ENCODE data around the gene CCDC82.

Gene CCDC82

DNA sequence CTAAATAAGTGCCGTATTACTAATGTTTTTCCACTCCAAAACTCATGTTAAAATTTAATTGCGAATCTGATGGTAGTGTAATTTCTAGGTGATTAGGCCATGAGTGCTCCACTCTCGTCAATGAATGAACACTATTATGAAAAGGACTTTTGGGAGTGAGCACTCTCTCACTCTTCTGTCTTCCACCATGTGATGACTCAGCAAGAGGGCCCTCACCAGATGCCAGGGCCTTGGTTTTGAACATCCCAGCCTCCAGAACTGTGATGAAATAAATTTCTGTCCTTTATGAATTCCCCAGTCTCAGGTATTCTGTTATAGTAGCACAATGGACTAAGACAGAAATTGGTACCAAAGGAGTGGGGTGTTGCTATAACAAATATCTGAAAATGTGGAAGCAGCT is 8.2 kb upstream of the CCDC82 start:
- H2BK120ac ChIP-seq (ENCODE audit: low read depth, low read length) = no peak overlapping the region
- no peak overlapping the region for H3K18ac ChIP-seq (ENCODE audit: low read length)
- no peak overlapping the region for H3K4me3 ChIP-seq (ENCODE audit: low read length in 2 of 2)
- H2BK12ac ChIP-seq (ENCODE audit: low read length) = no peak overlapping the region
- H2AK5ac ChIP-seq (ENCODE audit: low read depth, low read length) = no peak overlapping the region
- H3K27me3 ChIP-seq (ENCODE audit: control insufficient read depth in 3 of 3, insufficient read depth in 3 of 3, low read depth in 1 of 3, low read length in 3 of 3) = no peaks in the 10 kb centered on the region
- no peak overlapping the region for H3K27ac ChIP-seq (replicated peaks; ENCODE audit: low read length)
- WGBS, 2 donors (ENCODE audit: extremely low coverage in 2 of 2, insufficient read length in 2 of 2, insufficient replicate concordance in 1 of 2) = no CpG with 5 or more reads among the region's 3 CpGs
- H4K8ac ChIP-seq (ENCODE audit: low read depth, low read length) = no peak overlapping the region
- no peaks in the 10 kb centered on the region for H3K4me1 ChIP-seq (ENCODE audit: control insufficient read depth in 2 of 2, insufficient read depth in 1 of 2, low read depth in 1 of 2, low read length in 2 of 2)
- no peak overlapping the region for H2BK15ac ChIP-seq (ENCODE audit: low read length)
- no peak overlapping the region for H3K4me2 ChIP-seq (ENCODE audit: insufficient read depth, low read length, poor library complexity, severe bottlenecking)
- DNase-seq (ENCODE audit: low spot score) = no peak
- no peak overlapping the region for H3K9ac ChIP-seq (ENCODE audit: low read depth, low read length, poor library complexity)
- no peaks in the 10 kb centered on the region for H3K36me3 ChIP-seq (replicated peaks in 1 of 2; ENCODE audit: control insufficient read depth in 2 of 2, insufficient read depth in 2 of 2, low read length in 2 of 2)
- no peak overlapping the region for H3K4ac ChIP-seq (ENCODE audit: low read length)
- no peak overlapping the region for H2BK5ac ChIP-seq (ENCODE audit: low read length)
- no peaks in the 10 kb centered on the region for H3K79me1 ChIP-seq (ENCODE audit: low read depth, low read length)
- H3K23ac ChIP-seq (ENCODE audit: low read depth, low read length, poor library complexity) = no peak overlapping the region
- no peak overlapping the region for H3K14ac ChIP-seq (ENCODE audit: low read length)
- H4K91ac ChIP-seq (ENCODE audit: low read depth, low read length, poor library complexity) = no peak overlapping the region
- no peak overlapping the region for H2AFZ ChIP-seq (ENCODE audit: low read length)
- H3K9me3 ChIP-seq (replicated peaks in 1 of 2; ENCODE audit: control insufficient read depth in 2 of 2, insufficient read depth in 1 of 2, low read depth in 1 of 2, low read length in 2 of 2) = peaks cover 0 to 13% of the 10 kb centered on the region in 2 donors

DNA sequence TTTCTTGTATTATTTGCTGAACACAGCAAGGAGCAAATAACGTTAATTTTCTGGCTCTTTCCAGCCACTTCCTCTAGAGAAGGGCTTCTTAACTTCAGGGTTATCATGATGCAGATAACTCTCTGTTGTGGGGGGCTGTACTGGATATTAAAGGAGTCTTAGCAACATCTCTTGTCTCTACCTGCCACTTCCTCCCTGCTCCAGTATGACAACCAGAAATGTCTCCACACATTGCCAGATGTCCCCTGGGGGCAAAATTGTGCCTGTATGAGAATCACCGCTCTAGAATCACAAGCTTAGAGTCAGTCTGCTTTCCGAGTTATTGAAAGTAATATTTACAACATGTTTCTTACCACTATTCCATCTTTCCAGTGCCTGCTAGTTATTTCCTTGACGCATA is 6.9 kb upstream of the CCDC82 start:
- no peak overlapping the region for H4K91ac ChIP-seq (ENCODE audit: low read depth, low read length, poor library complexity)
- no peak overlapping the region for H3K18ac ChIP-seq (ENCODE audit: low read length)
- peaks cover 0 to 25% of the 10 kb centered on the region in 2 donors for H3K9me3 ChIP-seq (replicated peaks in 1 of 2; ENCODE audit: control insufficient read depth in 2 of 2, insufficient read depth in 1 of 2, low read depth in 1 of 2, low read length in 2 of 2)
- no peak overlapping the region for H3K4me3 ChIP-seq (ENCODE audit: low read length in 2 of 2)
- no peak overlapping the region for H2BK120ac ChIP-seq (ENCODE audit: low read depth, low read length)
- H3K9ac ChIP-seq (ENCODE audit: low read depth, low read length, poor library complexity) = no peak overlapping the region
- H3K27me3 ChIP-seq (ENCODE audit: control insufficient read depth in 3 of 3, insufficient read depth in 3 of 3, low read depth in 1 of 3, low read length in 3 of 3) = no peaks in the 10 kb centered on the region
- WGBS, 2 donors (ENCODE audit: extremely low coverage in 2 of 2, insufficient read length in 2 of 2, insufficient replicate concordance in 1 of 2) = no CpG with 5 or more reads among the region's 4 CpGs
- H2BK15ac ChIP-seq (ENCODE audit: low read length) = no peak overlapping the region
- H3K4me2 ChIP-seq (ENCODE audit: insufficient read depth, low read length, poor library complexity, severe bottlenecking) = no peak overlapping the region
- H3K4ac ChIP-seq (ENCODE audit: low read length) = no peak overlapping the region
- H3K4me1 ChIP-seq (ENCODE audit: control insufficient read depth in 2 of 2, insufficient read depth in 1 of 2, low read depth in 1 of 2, low read length in 2 of 2) = no peaks in the 10 kb centered on the region
- DNase-seq (ENCODE audit: low spot score) = no peak
- H3K79me1 ChIP-seq (ENCODE audit: low read depth, low read length) = no peaks in the 10 kb centered on the region
- no peak overlapping the region for H2BK5ac ChIP-seq (ENCODE audit: low read length)
- no peak overlapping the region for H3K14ac ChIP-seq (ENCODE audit: low read length)
- no peak overlapping the region for H2AFZ ChIP-seq (ENCODE audit: low read length)
- peaks cover 0 to 8% of the 10 kb centered on the region in 2 donors for H3K36me3 ChIP-seq (replicated peaks in 1 of 2; ENCODE audit: control insufficient read depth in 2 of 2, insufficient read depth in 2 of 2, low read length in 2 of 2)
- no peak overlapping the region for H4K8ac ChIP-seq (ENCODE audit: low read depth, low read length)
- H2AK5ac ChIP-seq (ENCODE audit: low read depth, low read length) = no peak overlapping the region
- no peak overlapping the region for H3K23ac ChIP-seq (ENCODE audit: low read depth, low read length, poor library complexity)
- H3K27ac ChIP-seq (replicated peaks; ENCODE audit: low read length) = no peak overlapping the region
- no peak overlapping the region for H2BK12ac ChIP-seq (ENCODE audit: low read length)

DNA sequence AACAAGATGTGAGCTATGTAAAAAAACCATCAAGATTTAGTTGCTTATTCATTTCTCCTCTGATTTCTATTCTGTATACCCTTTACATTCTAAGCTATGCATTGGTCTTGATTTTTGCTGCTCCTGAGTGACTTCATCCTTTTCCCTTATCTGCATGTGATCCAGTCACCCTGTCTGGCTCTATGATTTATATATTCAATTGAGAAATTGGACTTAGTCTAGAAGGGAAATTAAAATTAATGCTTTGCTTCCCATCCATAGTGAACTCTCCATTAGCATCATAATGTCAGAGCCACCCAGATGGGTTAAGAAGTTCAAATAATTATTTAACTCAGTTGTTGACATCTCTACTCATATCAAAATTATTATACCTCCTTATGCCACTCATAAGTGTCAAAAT is 5.1 kb upstream of the CCDC82 start:
- Histone ChIP-seq H3K23ac (ENCODE audit: low read depth, low read length, poor library complexity) (no peak overlapping the region), H2AK5ac (ENCODE audit: low read depth, low read length) (no peak overlapping the region), H3K4me2 (ENCODE audit: insufficient read depth, low read length, poor library complexity, severe bottlenecking) (no peak overlapping the region), H3K18ac (ENCODE audit: low read length) (no peak overlapping the region), H3K9ac (ENCODE audit: low read depth, low read length, poor library complexity) (no peak overlapping the region), H3K27me3 (ENCODE audit: control insufficient read depth in 3 of 3, insufficient read depth in 3 of 3, low read depth in 1 of 3, low read length in 3 of 3) (no peaks in the 10 kb centered on the region), H2BK15ac (ENCODE audit: low read length) (no peak overlapping the region), H3K14ac (ENCODE audit: low read length) (no peak overlapping the region), H2BK120ac (ENCODE audit: low read depth, low read length) (no peak overlapping the region), H2BK12ac (ENCODE audit: low read length) (no peak overlapping the region), H3K79me1 (ENCODE audit: low read depth, low read length) (no peaks in the 10 kb centered on the region), H3K9me3 (replicated peaks in 1 of 2; ENCODE audit: control insufficient read depth in 2 of 2, insufficient read depth in 1 of 2, low read depth in 1 of 2, low read length in 2 of 2) (peaks cover 6 to 34% of the 10 kb centered on the region in 2 donors), H3K27ac (replicated peaks; ENCODE audit: low read length) (no peak overlapping the region), H4K8ac (ENCODE audit: low read depth, low read length) (no peak overlapping the region), H2BK5ac (ENCODE audit: low read length) (no peak overlapping the region), H3K4me3 (ENCODE audit: low read length in 2 of 2) (no peak overlapping the region), H3K4ac (ENCODE audit: low read length) (no peak overlapping the region), H2AFZ (ENCODE audit: low read length) (no peak overlapping the region), H3K36me3 (replicated peaks in 1 of 2; ENCODE audit: control insufficient read depth in 2 of 2, insufficient read depth in 2 of 2, low read length in 2 of 2) (peaks cover 0 to 15% of the 10 kb centered on the region in 2 donors), H4K91ac (ENCODE audit: low read depth, low read length, poor library complexity) (no peak overlapping the region), H3K4me1 (ENCODE audit: control insufficient read depth in 2 of 2, insufficient read depth in 1 of 2, low read depth in 1 of 2, low read length in 2 of 2) (no peaks in the 10 kb centered on the region)
- no peak for DNase-seq (ENCODE audit: low spot score)

GRCh38 chr11:96393753-96394348 is 4.1 kb upstream of the CCDC82 start:
- Histone ChIP-seq H2AK5ac (ENCODE audit: low read depth, low read length) (no peak overlapping the region), H3K18ac (ENCODE audit: low read length) (no peak overlapping the region), H3K14ac (ENCODE audit: low read length) (no peak overlapping the region), H3K36me3 (replicated peaks in 1 of 2; ENCODE audit: control insufficient read depth in 2 of 2, insufficient read depth in 2 of 2, low read length in 2 of 2) (peaks cover 0 to 15% of the 10 kb centered on the region in 2 donors), H3K9ac (ENCODE audit: low read depth, low read length, poor library complexity) (no peak overlapping the region), H2AFZ (ENCODE audit: low read length) (no peak overlapping the region), H3K27ac (replicated peaks; ENCODE audit: low read length) (no peak overlapping the region), H3K4me2 (ENCODE audit: insufficient read depth, low read length, poor library complexity, severe bottlenecking) (no peak overlapping the region), H4K91ac (ENCODE audit: low read depth, low read length, poor library complexity) (no peak overlapping the region), H2BK5ac (ENCODE audit: low read length) (no peak overlapping the region), H3K9me3 (replicated peaks in 1 of 2; ENCODE audit: control insufficient read depth in 2 of 2, insufficient read depth in 1 of 2, low read depth in 1 of 2, low read length in 2 of 2) (peaks cover 6 to 31% of the 10 kb centered on the region in 2 donors), H3K23ac (ENCODE audit: low read depth, low read length, poor library complexity) (no peak overlapping the region), H3K4me1 (ENCODE audit: control insufficient read depth in 2 of 2, insufficient read depth in 1 of 2, low read depth in 1 of 2, low read length in 2 of 2) (no peaks in the 10 kb centered on the region), H3K4me3 (ENCODE audit: low read length in 2 of 2) (no peak overlapping the region), H2BK15ac (ENCODE audit: low read length) (no peak overlapping the region), H2BK12ac (ENCODE audit: low read length) (no peak overlapping the region), H3K27me3 (ENCODE audit: control insufficient read depth in 3 of 3, insufficient read depth in 3 of 3, low read depth in 1 of 3, low read length in 3 of 3) (no peaks in the 10 kb centered on the region), H3K4ac (ENCODE audit: low read length) (no peak overlapping the region), H3K79me1 (ENCODE audit: low read depth, low read length) (no peaks in the 10 kb centered on the region), H4K8ac (ENCODE audit: low read depth, low read length) (no peak overlapping the region), H2BK120ac (ENCODE audit: low read depth, low read length) (no peak overlapping the region)
- no CpG with 5 or more reads among the region's 1 CpG for WGBS, 2 donors (ENCODE audit: extremely low coverage in 2 of 2, insufficient read length in 2 of 2, insufficient replicate concordance in 1 of 2)
- DNase-seq (ENCODE audit: low spot score) = no peak
